Activated T-cell treated with anti-CD3 and anti-CD28 coated beads for 4 hours (primary cell): ENCODE measurements around the gene XPNPEP1.

ENCODE experiments used
- DNase-seq: peaks from one replicate; pipeline ENCODE4 v3.0.0-alpha.2; 2020

Gene XPNPEP1

GRCh38 chr10:109861081-109861480 lies 62.2 kb downstream of the XPNPEP1 start:
- no peak for DNase-seq

GRCh38 chr10:109859221-109859620 lies 64.1 kb downstream of the XPNPEP1 start:
- no peak for DNase-seq

GRCh38 chr10:109855746-109856145 lies 67.6 kb downstream of the XPNPEP1 start:
- DNase-seq: no peak

GRCh38 chr10:109853921-109854320 lies 69.4 kb downstream of the XPNPEP1 start:
- DNase-seq: no peak

GRCh38 chr10:109852475-109853037 lies 70.8 kb downstream of the XPNPEP1 start:
- peak; percentile 68 for DNase-seq

- DNase-seq: no peak
Observed at GRCh38 chr10:109851616-109852474, 71.5 kb downstream of the XPNPEP1 start.

- no peak for DNase-seq
Observed at GRCh38 chr10:109846832-109847231, 76.5 kb downstream of the XPNPEP1 start.

- DNase-seq: no peak
Observed at GRCh38 chr10:109845308-109845707, 78.0 kb downstream of the XPNPEP1 start.

GRCh38 chr10:109838592-109839244 lies 84.6 kb downstream of the XPNPEP1 start:
- DNase-seq: no peak

- no peak for DNase-seq
Observed at GRCh38 chr10:109837384-109837783, 85.9 kb downstream of the XPNPEP1 start.

GRCh38 chr10:109835257-109835656 lies 88.1 kb downstream of the XPNPEP1 start:
- DNase-seq: no peak

- no peak for DNase-seq
Observed at GRCh38 chr10:109831846-109832245, 91.5 kb downstream of the XPNPEP1 start.

- DNase-seq: no peak
Observed at GRCh38 chr10:109824206-109824605, 99.1 kb downstream of the XPNPEP1 start.

GRCh38 chr10:109823196-109823595 lies 100.1 kb downstream of the XPNPEP1 start:
- no peak for DNase-seq

GRCh38 chr10:109821672-109822071 lies 101.6 kb downstream of the XPNPEP1 start:
- no peak for DNase-seq

- no peak for DNase-seq
Observed at GRCh38 chr10:109820620-109821405, 102.5 kb downstream of the XPNPEP1 start.

- DNase-seq: no peak
Observed at GRCh38 chr10:109819807-109820206, 103.5 kb downstream of the XPNPEP1 start.
